H9 (cell line): ENCODE results near the gene C9orf43. TPM values are rescaled to one million over a fixed set of nuclear protein-coding genes. Genes with fewer than 3 reads are reported as not detected.

Experiments used
- DNase-seq: peaks from one replicate; pipeline ENCODE4 v3.0.0-alpha.2; 2017
- H2AFZ ChIP-seq: one replicate; pipeline ENCODE4 v1.6.1; 2013; ENCODE audit warnings: mild to moderate bottlenecking, low read length, control low read depth, moderate library complexity
- H2AK5ac ChIP-seq: 2 replicates; pipeline ENCODE4 v1.6.1; 2013; ENCODE audit warnings: low read length, control low read depth, mixed read lengths; ENCODE audit not compliant: insufficient read length
- H2BK120ac ChIP-seq: one replicate; pipeline ENCODE4 v1.6.1; 2013; ENCODE audit warnings: low read depth, mild to moderate bottlenecking, low read length, control low read depth, inconsistent platforms; ENCODE audit not compliant: poor library complexity, severe bottlenecking
- H2BK12ac ChIP-seq: 2 replicates; pipeline ENCODE4 v1.6.1; 2013; ENCODE audit warnings: low read length, control low read depth, mixed read lengths, low read depth; ENCODE audit not compliant: insufficient read length
- H2BK15ac ChIP-seq: 2 replicates; pipeline ENCODE4 v1.6.1; 2013; ENCODE audit warnings: low read depth, low read length, control low read depth
- H2BK20ac ChIP-seq: one replicate; pipeline ENCODE4 v1.6.1; 2013; ENCODE audit warnings: low read depth, mild to moderate bottlenecking, low read length, control low read depth, inconsistent platforms; ENCODE audit not compliant: poor library complexity, severe bottlenecking
- H2BK5ac ChIP-seq: 2 replicates; pipeline ENCODE4 v1.6.1; 2013; ENCODE audit warnings: low read length, control low read depth, mixed read lengths; ENCODE audit not compliant: insufficient read length
- H3K14ac ChIP-seq: 2 replicates; pipeline ENCODE4 v1.6.1; 2013; ENCODE audit warnings: low read length, control low read depth; ENCODE audit not compliant: insufficient read depth
- H3K18ac ChIP-seq: 2 replicates; pipeline ENCODE4 v1.6.1; 2013; ENCODE audit warnings: low read depth, mild to moderate bottlenecking, mixed read lengths, low read length, control low read depth; ENCODE audit not compliant: insufficient read length
- H3K23ac ChIP-seq: 2 replicates; pipeline ENCODE4 v1.6.1; 2013; ENCODE audit warnings: low read length, control low read depth, mixed read lengths, low read depth; ENCODE audit not compliant: insufficient read length
- H3K23me2 ChIP-seq: 2 replicates; pipeline ENCODE4 v1.6.1; 2013; ENCODE audit warnings: low read depth, mild to moderate bottlenecking, mixed read lengths, low read length, control low read depth; ENCODE audit not compliant: insufficient read length, poor library complexity, severe bottlenecking
- H3K27ac ChIP-seq: 2 replicates; pipeline ENCODE4 v1.5.1; 2013; ENCODE audit warnings: low read length, control low read depth, mixed read lengths, low read depth; ENCODE audit not compliant: insufficient read length
- H3K27me3 ChIP-seq: 2 replicates; pipeline ENCODE4 v1.6.1; 2013; ENCODE audit warnings: low read length, control low read depth, inconsistent platforms; ENCODE audit not compliant: insufficient read depth
- H3K4ac ChIP-seq: 2 replicates; pipeline ENCODE4 v1.6.1; 2013; ENCODE audit warnings: low read depth, mild to moderate bottlenecking, control low read depth, inconsistent platforms, low read length, moderate library complexity
- H3K4me1 ChIP-seq: 2 replicates; pipeline ENCODE4 v1.6.1; 2013; ENCODE audit warnings: low read length, control low read depth, inconsistent platforms; ENCODE audit not compliant: insufficient read depth
- H3K4me2 ChIP-seq: 2 replicates; pipeline ENCODE4 v1.6.1; 2013; ENCODE audit warnings: low read length, control low read depth, mixed read lengths; ENCODE audit not compliant: insufficient read length, insufficient read depth
- H3K56ac ChIP-seq: 2 replicates; pipeline ENCODE4 v1.6.1; 2013; ENCODE audit warnings: low read depth, mild to moderate bottlenecking, mixed read lengths, low read length, control low read depth; ENCODE audit not compliant: insufficient read length
- H3K79me1 ChIP-seq: 2 replicates; pipeline ENCODE4 v1.6.1; 2013; ENCODE audit warnings: low read depth, mild to moderate bottlenecking, moderate library complexity, low read length, control low read depth, inconsistent platforms; ENCODE audit not compliant: insufficient read depth, poor library complexity, severe bottlenecking
- H3K79me2 ChIP-seq: 2 replicates; pipeline ENCODE4 v1.6.1; 2013; ENCODE audit warnings: low read length, control low read depth, inconsistent platforms; ENCODE audit not compliant: insufficient read depth
- H3K9ac ChIP-seq: 2 replicates; pipeline ENCODE4 v1.6.1; 2013; ENCODE audit warnings: low read length, control low read depth, mixed read lengths; ENCODE audit not compliant: insufficient read length; ENCODE audit errors: extremely low read depth
- H3K9me3 ChIP-seq: one replicate; pipeline ENCODE4 v1.6.1; 2013; ENCODE audit warnings: low read depth, low read length, inconsistent platforms; ENCODE audit not compliant: control insufficient read depth
- H3T11ph ChIP-seq: one replicate; pipeline ENCODE4 v1.6.1; 2013; ENCODE audit warnings: mild to moderate bottlenecking, low read length, control low read depth, inconsistent platforms
- H4K20me1 ChIP-seq: one replicate; pipeline ENCODE4 v1.6.1; 2013; ENCODE audit not compliant: control insufficient read depth, insufficient read length, insufficient read depth
- H4K5ac ChIP-seq: 2 replicates; pipeline ENCODE4 v1.6.1; 2013; ENCODE audit warnings: low read depth, mild to moderate bottlenecking, mixed read lengths, low read length, control low read depth; ENCODE audit not compliant: insufficient read length
- H4K8ac ChIP-seq: replicated peaks from 2 replicates; pipeline ENCODE4 v1.6.1; 2013; ENCODE audit warnings: low read length, control low read depth, mixed read lengths, low read depth; ENCODE audit not compliant: insufficient read length
- H4K91ac ChIP-seq: 2 replicates; pipeline ENCODE4 v1.6.1; 2013; ENCODE audit warnings: low read depth, mild to moderate bottlenecking, moderate library complexity, mixed read lengths, low read length, control low read depth; ENCODE audit not compliant: insufficient read length
- H3K27ac Mint-ChIP-seq, 3 experiments: 2 replicates in 2 of 3; 3 replicates in 1 of 3; pipeline ENCODE4 v1.8.0; 2020 to 2021; ENCODE audit warnings: mixed read lengths in 3 of 3, mild to moderate bottlenecking in 1 of 3, moderate library complexity in 1 of 3
- H3K27me3 Mint-ChIP-seq: 2 replicates; pipeline ENCODE4 v1.8.0; 2021; ENCODE audit warnings: low read depth, mild to moderate bottlenecking, moderate library complexity, mixed read lengths
- H3K36me3 Mint-ChIP-seq, 3 experiments: 2 replicates in 2 of 3; 3 replicates in 1 of 3; pipeline ENCODE4 v1.8.0; 2020 to 2021; ENCODE audit warnings: low read depth in 3 of 3, mixed read lengths in 3 of 3; ENCODE audit not compliant: insufficient read depth in 1 of 3
- H3K4me1 Mint-ChIP-seq, 2 experiments: 2 replicates each; pipeline ENCODE4 v1.8.0; 2020; ENCODE audit warnings: mixed read lengths in 2 of 2
- H3K4me3 Mint-ChIP-seq, 2 experiments: 2 replicates in 1 of 2; 3 replicates in 1 of 2; pipeline ENCODE4 v1.8.0; 2020 to 2021; ENCODE audit warnings: mild to moderate bottlenecking in 2 of 2, mixed read lengths in 2 of 2, moderate library complexity in 1 of 2
- H3K9me3 Mint-ChIP-seq, 2 experiments: 2 replicates in 1 of 2; 3 replicates in 1 of 2; pipeline ENCODE4 v1.8.0; 2020; ENCODE audit warnings: mild to moderate bottlenecking in 2 of 2, mixed read lengths in 2 of 2, moderate library complexity in 1 of 2
- CTCF ChIP-seq: fragments of 200-600 bp; sonication (generic); conservative IDR thresholded peaks from 3 replicates; pipeline ENCODE4 v1.8.0; 2021; ENCODE audit warnings: antibody characterized with exemption, mild to moderate bottlenecking
- WGBS: extraction: QIAGEN DNeasy Blood & Tissue Kit; methylation state at CpG from one replicate; pipeline ENCODE4 v1.1.7; 2013; ENCODE audit warnings: missing lambda C conversion rate, low lambda C conversion rate, mixed read lengths; ENCODE audit not compliant: insufficient read length; ENCODE audit errors: extremely low coverage; 5-methylcytosine and 5-hydroxymethylcytosine counted together
- total RNA-seq: library from RNA; stranded (reverse); gene quantifications from 2 replicates; pipeline ENCODE4 v1.2.1, GENCODE V29; 2021

The C9orf43 gene
- total RNA-seq, 1 experiment from 2014 or later, result 0.57 TPM

DNA sequence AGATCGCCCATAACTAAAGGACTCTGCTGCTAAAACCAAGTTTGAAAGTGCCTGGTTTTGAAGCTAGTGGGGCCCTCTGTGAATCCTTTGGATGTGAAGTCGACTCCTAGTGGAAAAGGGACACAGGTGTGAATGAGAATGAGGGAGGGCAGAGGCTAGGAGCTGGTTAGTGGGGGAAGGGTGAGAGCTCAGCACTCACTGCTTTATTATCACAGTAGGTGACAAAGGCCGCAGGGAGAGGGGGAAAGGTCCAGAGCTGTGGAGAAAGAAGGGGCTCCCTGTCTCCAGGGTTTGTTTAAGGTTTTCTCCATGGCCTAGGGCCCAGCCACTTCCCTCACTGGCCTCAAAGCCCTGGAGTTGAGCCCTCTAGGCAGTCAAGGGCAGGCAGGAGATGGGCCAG is 37.3 kb upstream of the C9orf43 start:
- Histone ChIP-seq H3K18ac (no peak overlapping the region), H2BK5ac (no peak overlapping the region), H3K27ac (no peak overlapping the region), H4K91ac (no peak overlapping the region), H3K9me3 (no peaks in the 10 kb centered on the region), H3T11ph (no peak overlapping the region), H4K5ac (no peak overlapping the region), H2AFZ (no peak overlapping the region), H3K56ac (no peak overlapping the region), H3K14ac (no peak overlapping the region), H3K4ac (no peak overlapping the region), H3K79me1 (no peaks in the 10 kb centered on the region), H2BK15ac (no peak overlapping the region), H3K23me2 (peaks cover 8% of the 10 kb centered on the region), H3K4me1 (no peaks in the 10 kb centered on the region), H3K79me2 (no peaks in the 10 kb centered on the region), H2BK120ac (no peak overlapping the region), H2BK12ac (no peak overlapping the region), H3K9ac (no peak overlapping the region), H3K27me3 (no peaks in the 10 kb centered on the region), H2BK20ac (no peak overlapping the region), H2AK5ac (no peak overlapping the region), H3K4me2 (no peak overlapping the region), H4K8ac (no peak overlapping the region), H3K23ac (no peak overlapping the region), H4K20me1 (no peaks in the 10 kb centered on the region)
- no peak for DNase-seq
- Mint-ChIP-seq H3K4me3 (no peak overlapping the region), H3K4me1 (peaks cover 8 to 19% of the 10 kb centered on the region in 2 experiments), H3K9me3 (no peaks in the 10 kb centered on the region), H3K27ac (peak overlapping the region; percentile 72 to 96 (median 88); a peak in 5 of 7 replicates), H3K27me3 (no peaks in the 10 kb centered on the region), H3K36me3 (peaks cover 0 to 29% (median 22%) of the 10 kb centered on the region in 3 experiments; a peak in 6 of 7 replicates)
- WGBS, result no CpG with 5 or more reads among the region's 3 CpGs
- no peak for TF ChIP-seq CTCF
